Measurements from ENCODE around the gene PCBP3.

Gene PCBP3

GRCh38 chr21:45735259-45736000, 91.9 kb downstream of the PCBP3 start:
- DNase-seq: no peak

- no peak for DNase-seq
Measured at GRCh38 chr21:45736042-45736689, 92.6 kb downstream of the PCBP3 start.

- no peak for DNase-seq
Measured at GRCh38 chr21:45736690-45737484, 93.4 kb downstream of the PCBP3 start.

GRCh38 chr21:45737485-45738166, 94.1 kb downstream of the PCBP3 start:
- no peak for DNase-seq

- DNase-seq: no peak
Measured at GRCh38 chr21:45739218-45740087, 95.9 kb downstream of the PCBP3 start.

GRCh38 chr21:45740088-45740440, 96.5 kb downstream of the PCBP3 start:
- no peak for DNase-seq

- no peak for DNase-seq
Measured at GRCh38 chr21:45740491-45741357, 97.2 kb downstream of the PCBP3 start.

GRCh38 chr21:45741691-45742090, 98.2 kb downstream of the PCBP3 start:
- DNase-seq: no peak

GRCh38 chr21:45742247-45742646, 98.7 kb downstream of the PCBP3 start:
- no peak for DNase-seq

GRCh38 chr21:45745256-45745655, 101.7 kb downstream of the PCBP3 start:
- no peak for DNase-seq

GRCh38 chr21:45747233-45747766, 103.8 kb downstream of the PCBP3 start:
- no peak for DNase-seq

- no peak for DNase-seq
Measured at GRCh38 chr21:45747802-45748445, 104.4 kb downstream of the PCBP3 start.

- DNase-seq: no peak
Measured at GRCh38 chr21:45748593-45748992, 105.1 kb downstream of the PCBP3 start.

GRCh38 chr21:45749974-45750373, 106.4 kb downstream of the PCBP3 start:
- no peak for DNase-seq

GRCh38 chr21:45750936-45751335, 107.4 kb downstream of the PCBP3 start:
- no peak for DNase-seq

- no peak for DNase-seq
Measured at GRCh38 chr21:45753445-45753844, 109.9 kb downstream of the PCBP3 start.

- no peak for DNase-seq
Measured at GRCh38 chr21:45756029-45756428, 112.5 kb downstream of the PCBP3 start.

- no peak for DNase-seq
Measured at GRCh38 chr21:45756669-45757068, 113.1 kb downstream of the PCBP3 start.

- no peak for DNase-seq
Measured at GRCh38 chr21:45761704-45762103, 118.2 kb downstream of the PCBP3 start.

- no peak for DNase-seq
Measured at GRCh38 chr21:45763074-45763473, 119.5 kb downstream of the PCBP3 start.
